HepG2 (cell line): Measurements from ENCODE around the gene LITAFD. TPM values are rescaled to one million over a fixed set of nuclear protein-coding genes. Genes with fewer than 3 reads are reported as not detected.

ENCODE experiments used
- FOXK2 ChIP-seq: fragments of 450-650 bp; IDR thresholded peaks from 2 replicates; pipeline ENCODE4 v1.6.1; 2016
- HOXA3 ChIP-seq: sonication (generic); formaldehyde crosslinking; IDR thresholded peaks from 2 replicates; pipeline ENCODE4 v1.5.0; 2020; ENCODE audit warnings: missing genetic modification reagents
- KAT8 ChIP-seq: IDR thresholded peaks from 2 replicates; pipeline ENCODE4 v1.6.1; 2016; ENCODE audit warnings: missing genetic modification reagents, missing compliant biosample characterization
- MBNL3 ChIP-seq: fragments of 250-450 bp; sonication (Bioruptor Pico); conservative IDR thresholded peaks from 2 replicates; pipeline ENCODE4 v1.8.0; 2022; ENCODE audit warnings: mild to moderate bottlenecking, inconsistent platforms
- MLLT10 ChIP-seq: sonication (generic); formaldehyde crosslinking; IDR thresholded peaks from 2 replicates; pipeline ENCODE4 v1.4.0; 2020; ENCODE audit warnings: missing genetic modification reagents
- MYNN ChIP-seq: sonication (generic); formaldehyde crosslinking; IDR thresholded peaks from 2 replicates; pipeline ENCODE4 v1.4.0; 2020; ENCODE audit warnings: mild to moderate bottlenecking, low read depth, missing genetic modification reagents
- ONECUT2 ChIP-seq: sonication (generic); formaldehyde crosslinking; IDR thresholded peaks from 2 replicates; pipeline ENCODE4 v1.4.0; 2020; ENCODE audit warnings: missing genetic modification reagents
- PHF21A ChIP-seq: sonication (generic); formaldehyde crosslinking; IDR thresholded peaks from 2 replicates; pipeline ENCODE4 v1.5.0; 2020; ENCODE audit warnings: mild to moderate bottlenecking, missing genetic modification reagents
- PTBP1 ChIP-seq: fragments of 200-400 bp; formaldehyde crosslinking; IDR thresholded peaks from 2 replicates; pipeline ENCODE4 v1.6.1; 2018; ENCODE audit warnings: low read length, low read depth; ENCODE audit not compliant: poor library complexity, severe bottlenecking
- RBAK ChIP-seq: sonication (generic); formaldehyde crosslinking; IDR thresholded peaks from 2 replicates; pipeline ENCODE4 v1.5.1; 2020; ENCODE audit warnings: mild to moderate bottlenecking, missing genetic modification reagents
- YY1 ChIP-seq: IDR thresholded peaks from 2 replicates; pipeline ENCODE4 v1.6.1; 2011; ENCODE audit warnings: low read length, low read depth, moderate library complexity, mild to moderate bottlenecking; ENCODE audit not compliant: insufficient read depth, insufficient replicate concordance
- ZMYM3 ChIP-seq: sonication (generic); formaldehyde crosslinking; IDR thresholded peaks from 2 replicates; pipeline ENCODE4 v1.5.1; 2020; ENCODE audit warnings: mild to moderate bottlenecking, missing genetic modification reagents
- ZNF574 ChIP-seq: sonication (generic); formaldehyde crosslinking; IDR thresholded peaks from 2 replicates; pipeline ENCODE4 v1.4.0; 2020; ENCODE audit warnings: missing genetic modification reagents
- ZNF773 ChIP-seq: sonication (generic); formaldehyde crosslinking; IDR thresholded peaks from 2 replicates; pipeline ENCODE4 v1.4.0; 2020; ENCODE audit warnings: missing genetic modification reagents, borderline replicate concordance
- ZNF775 ChIP-seq: sonication (generic); formaldehyde crosslinking; IDR thresholded peaks from 2 replicates; pipeline ENCODE4 v1.4.0; 2020; ENCODE audit warnings: missing genetic modification reagents, mild to moderate bottlenecking, moderate library complexity, borderline replicate concordance
- ZNF841 ChIP-seq: sonication (generic); formaldehyde crosslinking; IDR thresholded peaks from 2 replicates; pipeline ENCODE4 v1.8.1; 2023; ENCODE audit warnings: missing genetic modification reagents, borderline replicate concordance
- ZUFSP ChIP-seq: sonication (generic); formaldehyde crosslinking; IDR thresholded peaks from 2 replicates; pipeline ENCODE4 v1.9.0; 2021; ENCODE audit warnings: missing genetic modification reagents, mild to moderate bottlenecking, borderline replicate concordance
- polyA plus RNA-seq, 8 experiments: library from polyadenylated mRNA; depleted of rRNA in 3 of 8; stranded (reverse) in 7 of 8; unstranded in 1 of 8; fragments of >200 nt; fragmentation: Illumina TruSeq in 4 of 8; extraction: Trizol in 4 of 8; gene quantifications; 2 replicates each; pipeline versions ENCODE4 v1.2.1 to v1.2.3, GENCODE V29; 2011 to 2016; ENCODE audit warnings: low read depth in 4 of 8, missing spikeins in 1 of 8, mixed read lengths in 1 of 8; ENCODE audit not compliant: insufficient read depth in 1 of 8
- total RNA-seq, 5 experiments: library from RNA; depleted of rRNA; stranded (reverse); fragments of >200 nt; fragmentation: Illumina TruSeq; extraction: Trizol; gene quantifications; 2 replicates each; pipeline ENCODE4 v1.2.3, GENCODE V29; 2016; ENCODE audit warnings: low read depth in 1 of 5
- TF ChIP-seq, protein P1 (sequence below): sonication (generic); formaldehyde crosslinking; IDR thresholded peaks from 2 replicates; pipeline ENCODE4 v1.4.0; 2020; ENCODE audit warnings: missing genetic modification reagents, borderline replicate concordance
- TF ChIP-seq, protein P2 (sequence below): sonication (generic); formaldehyde crosslinking; IDR thresholded peaks from 2 replicates; pipeline ENCODE4 v1.8.0; 2022; ENCODE audit warnings: missing genetic modification reagents, mild to moderate bottlenecking, moderate library complexity, borderline replicate concordance
- TF ChIP-seq, protein P3 (sequence below): sonication (generic); formaldehyde crosslinking; IDR thresholded peaks from 2 replicates; pipeline ENCODE4 v1.4.0; 2020; ENCODE audit warnings: missing genetic modification reagents

Gene LITAFD
- total and polyA plus RNA-seq, 2 of the 13 experiments (the other 11 are each of a cell fraction or from before 2014, with no cell fraction given) = not detected

DNA sequence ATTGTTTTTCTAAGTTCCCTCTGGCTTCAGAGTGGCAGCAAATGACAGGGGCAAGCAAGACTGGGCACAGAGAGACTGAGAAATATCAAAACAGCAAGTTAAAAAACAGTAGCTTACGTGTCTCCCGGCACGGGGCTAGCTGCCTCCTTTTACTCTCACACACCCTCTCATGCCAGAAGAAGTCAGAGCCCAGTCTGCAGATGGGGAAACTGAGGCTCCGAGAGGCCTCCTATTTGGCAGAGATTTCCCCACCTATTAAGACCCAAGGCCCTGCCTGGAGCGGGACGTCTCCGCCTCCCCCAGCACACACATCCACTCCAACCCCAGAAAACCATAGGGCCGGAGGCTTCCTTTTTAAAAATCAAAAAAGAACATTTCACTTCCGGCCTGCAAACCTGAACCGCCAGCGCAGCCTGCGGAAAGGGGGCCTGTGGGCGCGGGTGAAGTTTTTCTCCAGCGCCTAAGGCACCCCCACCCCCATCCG, 14.2 kb upstream of the LITAFD start (continued):
- TF ChIP-seq ZNF574 (CRISPR knock-in tag) = no peak
- TF ChIP-seq PTBP1 = no peak
- no peak for TF ChIP-seq YY1
- TF ChIP-seq, protein P1, sequence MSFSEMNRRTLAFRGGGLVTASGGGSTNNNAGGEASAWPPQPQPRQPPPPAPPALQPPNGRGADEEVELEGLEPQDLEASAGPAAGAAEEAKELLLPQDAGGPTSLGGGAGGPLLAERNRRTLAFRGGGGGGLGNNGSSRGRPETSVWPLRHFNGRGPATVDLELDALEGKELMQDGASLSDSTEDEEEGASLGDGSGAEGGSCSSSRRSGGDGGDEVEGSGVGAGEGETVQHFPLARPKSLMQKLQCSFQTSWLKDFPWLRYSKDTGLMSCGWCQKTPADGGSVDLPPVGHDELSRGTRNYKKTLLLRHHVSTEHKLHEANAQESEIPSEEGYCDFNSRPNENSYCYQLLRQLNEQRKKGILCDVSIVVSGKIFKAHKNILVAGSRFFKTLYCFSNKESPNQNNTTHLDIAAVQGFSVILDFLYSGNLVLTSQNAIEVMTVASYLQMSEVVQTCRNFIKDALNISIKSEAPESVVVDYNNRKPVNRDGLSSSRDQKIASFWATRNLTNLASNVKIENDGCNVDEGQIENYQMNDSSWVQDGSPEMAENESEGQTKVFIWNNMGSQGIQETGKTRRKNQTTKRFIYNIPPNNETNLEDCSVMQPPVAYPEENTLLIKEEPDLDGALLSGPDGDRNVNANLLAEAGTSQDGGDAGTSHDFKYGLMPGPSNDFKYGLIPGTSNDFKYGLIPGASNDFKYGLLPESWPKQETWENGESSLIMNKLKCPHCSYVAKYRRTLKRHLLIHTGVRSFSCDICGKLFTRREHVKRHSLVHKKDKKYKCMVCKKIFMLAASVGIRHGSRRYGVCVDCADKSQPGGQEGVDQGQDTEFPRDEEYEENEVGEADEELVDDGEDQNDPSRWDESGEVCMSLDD (CRISPR knock-in tag) = 0 out of 2 replicates have a peak, but pooled peaks have one; percentile 27
- 0 out of 2 replicates have a peak, but pooled peaks have one; percentile 18 for TF ChIP-seq ZMYM3 (CRISPR knock-in tag)
- TF ChIP-seq ZNF773 = no peak
- no peak; the same call in 1 of the 2 replicates for TF ChIP-seq HOXA3
- no peak for TF ChIP-seq ZNF841 (CRISPR knock-in tag)
- no peak for TF ChIP-seq ZUFSP (CRISPR knock-in tag)
- peak; percentile 6; the same call in 1 of the 2 replicates for TF ChIP-seq PHF21A (CRISPR knock-in tag)
- TF ChIP-seq FOXK2 = no peak
- TF ChIP-seq, protein P2, sequence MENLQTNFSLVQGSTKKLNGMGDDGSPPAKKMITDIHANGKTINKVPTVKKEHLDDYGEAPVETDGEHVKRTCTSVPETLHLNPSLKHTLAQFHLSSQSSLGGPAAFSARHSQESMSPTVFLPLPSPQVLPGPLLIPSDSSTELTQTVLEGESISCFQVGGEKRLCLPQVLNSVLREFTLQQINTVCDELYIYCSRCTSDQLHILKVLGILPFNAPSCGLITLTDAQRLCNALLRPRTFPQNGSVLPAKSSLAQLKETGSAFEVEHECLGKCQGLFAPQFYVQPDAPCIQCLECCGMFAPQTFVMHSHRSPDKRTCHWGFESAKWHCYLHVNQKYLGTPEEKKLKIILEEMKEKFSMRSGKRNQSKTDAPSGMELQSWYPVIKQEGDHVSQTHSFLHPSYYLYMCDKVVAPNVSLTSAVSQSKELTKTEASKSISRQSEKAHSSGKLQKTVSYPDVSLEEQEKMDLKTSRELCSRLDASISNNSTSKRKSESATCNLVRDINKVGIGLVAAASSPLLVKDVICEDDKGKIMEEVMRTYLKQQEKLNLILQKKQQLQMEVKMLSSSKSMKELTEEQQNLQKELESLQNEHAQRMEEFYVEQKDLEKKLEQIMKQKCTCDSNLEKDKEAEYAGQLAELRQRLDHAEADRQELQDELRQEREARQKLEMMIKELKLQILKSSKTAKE = no peak
- TF ChIP-seq, protein P3, sequence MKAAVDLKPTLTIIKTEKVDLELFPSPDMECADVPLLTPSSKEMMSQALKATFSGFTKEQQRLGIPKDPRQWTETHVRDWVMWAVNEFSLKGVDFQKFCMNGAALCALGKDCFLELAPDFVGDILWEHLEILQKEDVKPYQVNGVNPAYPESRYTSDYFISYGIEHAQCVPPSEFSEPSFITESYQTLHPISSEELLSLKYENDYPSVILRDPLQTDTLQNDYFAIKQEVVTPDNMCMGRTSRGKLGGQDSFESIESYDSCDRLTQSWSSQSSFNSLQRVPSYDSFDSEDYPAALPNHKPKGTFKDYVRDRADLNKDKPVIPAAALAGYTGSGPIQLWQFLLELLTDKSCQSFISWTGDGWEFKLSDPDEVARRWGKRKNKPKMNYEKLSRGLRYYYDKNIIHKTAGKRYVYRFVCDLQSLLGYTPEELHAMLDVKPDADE (CRISPR knock-in tag) = no peak; the same call in 1 of the 2 replicates
- no peak for TF ChIP-seq MBNL3 (CRISPR knock-in tag)
- no peak for TF ChIP-seq KAT8 (CRISPR knock-in tag)
- no peak for TF ChIP-seq MLLT10
- no peak for TF ChIP-seq MYNN
- no peak for TF ChIP-seq RBAK
- no peak for TF ChIP-seq ONECUT2 (CRISPR knock-in tag)
- TF ChIP-seq ZNF775 (CRISPR knock-in tag) = no peak
